OCI-LY7 (cell line): ENCODE data around the gene FTSJ3. TPM values are rescaled to one million over a fixed set of nuclear protein-coding genes. Genes with fewer than 3 reads are reported as not detected.

Experiments used
- BruUV-seq: library from RNA; stranded (reverse); fragments of 400-500 nt; replicated peaks from 2 replicates; lab custom pipeline; 2021; lab: Mats Ljungman, UMichigan
- CTCF ChIA-PET: fragments of 300-600 bp; sonication (Branson Sonifier 250); formaldehyde crosslinking; loops from one replicate; lab custom pipeline; 2022; ENCODE audit warnings: antibody characterized with exemption; ENCODE audit not compliant: unreplicated experiment; lab: Charles Lee
- POLR2A ChIA-PET: fragments of 300-600 bp; sonication (Branson Sonifier 250); formaldehyde crosslinking; loops from one replicate; lab custom pipeline; 2022; ENCODE audit warnings: antibody characterized with exemption; lab: Charles Lee
- DNase-seq: peaks from one replicate; pipeline ENCODE4 v3.0.0-alpha.2; 2015; ENCODE audit warnings: low spot score
- H2AFZ ChIP-seq: fragments of 200-600 bp; sonication (generic), shearing (Covaris generic); 2 replicates; pipeline ENCODE4 v1.6.1; 2014; ENCODE audit warnings: mild to moderate bottlenecking, antibody characterized with exemption, low read length, moderate library complexity
- H3K27ac ChIP-seq: fragments of 200-600 bp; sonication (generic); 2 replicates; pipeline ENCODE4 v1.5.1; 2014; ENCODE audit warnings: mixed run types, low read depth, mild to moderate bottlenecking, moderate library complexity, low read length, inconsistent platforms; ENCODE audit not compliant: poor library complexity, severe bottlenecking
- H3K36me3 ChIP-seq: fragments of 200-600 bp; sonication (generic); 2 replicates; pipeline ENCODE4 v1.6.1; 2014; ENCODE audit warnings: mild to moderate bottlenecking, antibody characterized with exemption, low read length, moderate library complexity, mixed read lengths; ENCODE audit not compliant: insufficient read depth
- H3K4me1 ChIP-seq: fragments of 200-600 bp; sonication (generic); 2 replicates; pipeline ENCODE4 v1.5.1; 2014; ENCODE audit warnings: mild to moderate bottlenecking, low read length; ENCODE audit not compliant: insufficient read depth, poor library complexity, severe bottlenecking
- H3K4me2 ChIP-seq: fragments of 200-600 bp; sonication (generic); 2 replicates; pipeline ENCODE4 v1.6.1; 2014; ENCODE audit warnings: mild to moderate bottlenecking, low read length
- H3K4me3 ChIP-seq: fragments of 200-600 bp; sonication (generic); 2 replicates; pipeline ENCODE4 v1.5.1; 2014; ENCODE audit warnings: mild to moderate bottlenecking, low read depth, low read length; ENCODE audit not compliant: poor library complexity, severe bottlenecking
- H3K79me2 ChIP-seq: fragments of 200-600 bp; sonication (generic); 2 replicates; pipeline ENCODE4 v1.6.1; 2016; ENCODE audit warnings: low read depth, mild to moderate bottlenecking, low read length, moderate library complexity, mixed read lengths; ENCODE audit not compliant: insufficient read depth
- H3K9me2 ChIP-seq: fragments of 200-600 bp; sonication (generic); 2 replicates; pipeline ENCODE4 v1.6.1; 2016; ENCODE audit warnings: mild to moderate bottlenecking, low read length, mixed read lengths; ENCODE audit not compliant: insufficient read depth
- H3K9me3 ChIP-seq: fragments of 200-600 bp; sonication (generic); 2 replicates; pipeline ENCODE4 v1.6.1; 2014; ENCODE audit warnings: mild to moderate bottlenecking, mixed run types, low read length, mixed read lengths
- H4K20me1 ChIP-seq: fragments of 200-600 bp; sonication (generic); 2 replicates; pipeline ENCODE4 v1.6.1; 2014; ENCODE audit warnings: mild to moderate bottlenecking, antibody characterized with exemption, low read length, moderate library complexity, mixed read lengths; ENCODE audit not compliant: insufficient read depth
- CTCF ChIP-seq: fragments of 200-600 bp; sonication (generic); conservative IDR thresholded peaks from 2 replicates; pipeline ENCODE4 v1.5.1; 2014; ENCODE audit warnings: mild to moderate bottlenecking, antibody characterized with exemption, low read length, moderate library complexity, mixed read lengths
- EZH2phosphoT487 ChIP-seq: fragments of 200-600 bp; sonication (generic); IDR thresholded peaks from 2 replicates; pipeline ENCODE4 v1.6.1; 2018; ENCODE audit warnings: low read depth, borderline replicate concordance, mild to moderate bottlenecking, mixed run types, antibody characterized with exemption, low read length, moderate library complexity, mixed read lengths
- intact Hi-C: fragments of 100-400 bp; cut with micrococcal nuclease; formaldehyde crosslinking; loops from one replicate; pipeline ENCODE4 v1.10.0; 2022; ENCODE audit not compliant: unreplicated experiment
- total RNA-seq, 2 experiments: library from RNA; depleted of rRNA in 1 of 2; stranded (reverse); fragments of >200 nt in 1 of 2; shearing (Covaris generic) in 1 of 2; gene quantifications; 2 replicates each; pipeline ENCODE4 v1.2.3, GENCODE V29; 2014 to 2022

FTSJ3 gene
- total RNA-seq, 2 experiments from 2014 or later = 32.4 to 49.0 TPM

DNA sequence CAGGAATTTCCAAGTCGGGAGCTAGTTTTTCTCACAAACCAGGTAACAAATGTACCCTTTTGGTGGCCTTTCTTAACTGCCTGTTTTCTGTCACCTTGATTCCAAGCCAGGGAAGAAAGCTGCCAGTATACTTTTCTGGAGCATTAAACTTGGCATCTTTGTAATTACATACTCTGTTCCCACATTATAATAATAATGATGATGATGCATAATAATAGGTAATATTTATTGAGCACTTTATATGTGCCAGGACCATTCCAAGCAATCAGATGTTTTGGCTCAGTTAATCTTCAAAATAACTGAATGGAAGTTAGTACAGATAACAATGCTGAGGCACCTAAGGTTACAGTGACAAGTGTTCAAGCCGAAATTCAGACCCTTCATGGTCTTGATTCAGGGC, 11.3 kb downstream of the FTSJ3 start:
- no peak overlapping the region for H3K4me2 ChIP-seq
- POLR2A ChIA-PET = no interaction called here
- H3K4me3 ChIP-seq = no peak overlapping the region
- peaks cover 99% of the 10 kb centered on the region for H3K36me3 ChIP-seq
- no peaks in the 10 kb centered on the region for H3K9me3 ChIP-seq
- BruUV-seq = no TSS peak
- CTCF ChIA-PET = no interaction called here
- no peak for DNase-seq
- TF ChIP-seq EZH2phosphoT487 (no peak), CTCF (no peak)
- no peaks in the 10 kb centered on the region for H3K9me2 ChIP-seq
- intact Hi-C loops = no loop called here
- H3K27ac ChIP-seq = no peak overlapping the region
- H4K20me1 ChIP-seq = peaks cover 11% of the 10 kb centered on the region; the same call in 1 of the 2 replicates
- no peaks in the 10 kb centered on the region for H3K79me2 ChIP-seq
- H2AFZ ChIP-seq = no peak overlapping the region
- no peaks in the 10 kb centered on the region for H3K4me1 ChIP-seq

- Histone ChIP-seq H3K4me2 (no peak overlapping the region), H3K4me3 (no peak overlapping the region), H4K20me1 (0 out of 2 replicates have a peak, but pooled peaks cover 8% of the 10 kb centered on the region), H3K79me2 (no peaks in the 10 kb centered on the region), H3K9me3 (no peaks in the 10 kb centered on the region), H3K9me2 (no peaks in the 10 kb centered on the region), H2AFZ (no peak overlapping the region), H3K4me1 (no peaks in the 10 kb centered on the region), H3K36me3 (peaks cover 99% of the 10 kb centered on the region), H3K27ac (no peak overlapping the region)
- BruUV-seq = no TSS peak
- DNase-seq = no peak
- ChIA-PET POLR2A (interaction anchor here (0.6 to 1.9 kb wide), 3 partner anchors 11 to 87 kb away, joined by 3 to 8 read pairs (median 3); no protein-coding TSS in a partner anchor), CTCF (no interaction called here)
- TF ChIP-seq EZH2phosphoT487 = no peak
- TF ChIP-seq CTCF = no peak
- intact Hi-C loops = loop anchor here (10.0 kb wide), 1 partner anchor 55 kb away; no protein-coding TSS in a partner anchor
These were observed 17.5 kb downstream of the FTSJ3 start for GRCh38 chr17:63809970-63810369.

- H3K79me2 ChIP-seq = no peaks in the 10 kb centered on the region
- H2AFZ ChIP-seq = no peak overlapping the region
- peaks cover 99% of the 10 kb centered on the region for H3K36me3 ChIP-seq
- no peaks in the 10 kb centered on the region for H4K20me1 ChIP-seq
- H3K4me2 ChIP-seq = no peak overlapping the region
- DNase-seq = no peak
- no peaks in the 10 kb centered on the region for H3K9me2 ChIP-seq
- no peaks in the 10 kb centered on the region for H3K9me3 ChIP-seq
- ChIA-PET CTCF (no interaction called here), POLR2A (interaction anchor here (0.7 to 1.0 kb wide), 3 partner anchors 13 to 73 kb away, joined by 3 to 4 read pairs (median 3); no protein-coding TSS in a partner anchor)
- no peaks in the 10 kb centered on the region for H3K4me1 ChIP-seq
- no peak for TF ChIP-seq CTCF
- no peak for TF ChIP-seq EZH2phosphoT487
- intact Hi-C loops = loop anchor here (10.0 kb wide), 1 partner anchor 51 kb away; no protein-coding TSS in a partner anchor
- TSS peak; percentile 31 for BruUV-seq
- no peak overlapping the region for H3K4me3 ChIP-seq
- no peak overlapping the region for H3K27ac ChIP-seq
These were observed 21.9 kb downstream of the FTSJ3 start for GRCh38 chr17:63805591-63805990.
